ENCODE measurements around the gene FAM219A.
"Not testable (repeated sequence)": the region's sequence is repeated elsewhere in the genome, so short reads cannot be mapped to it uniquely, and the experiment has no call there.

Gene FAM219A

GRCh38 chr9:34374339-34374738 is 84.0 kb downstream of the FAM219A start:
- DNase-seq: no peak

GRCh38 chr9:34373749-34374148 is 84.6 kb downstream of the FAM219A start:
- DNase-seq: no peak

- DNase-seq: no peak
These were observed 85.8 kb downstream of the FAM219A start for GRCh38 chr9:34372467-34373011.

- no peak for DNase-seq
These were observed 86.4 kb downstream of the FAM219A start for GRCh38 chr9:34371886-34372466.

GRCh38 chr9:34370970-34371880 is 87.1 kb downstream of the FAM219A start:
- no peak for DNase-seq

GRCh38 chr9:34370335-34370969 is 87.9 kb downstream of the FAM219A start:
- no peak for DNase-seq

- DNase-seq: no peak
These were observed 88.7 kb downstream of the FAM219A start for GRCh38 chr9:34369636-34370035.

GRCh38 chr9:34368796-34369195 is 89.6 kb downstream of the FAM219A start:
- not testable (repeated sequence) for DNase-seq

GRCh38 chr9:34367751-34368410 is 90.5 kb downstream of the FAM219A start:
- not testable (repeated sequence) for DNase-seq

- DNase-seq: no peak
These were observed 92.0 kb downstream of the FAM219A start for GRCh38 chr9:34366365-34366764.

GRCh38 chr9:34365282-34365681 is 93.1 kb downstream of the FAM219A start:
- no peak for DNase-seq

- DNase-seq: no peak
These were observed 94.6 kb downstream of the FAM219A start for GRCh38 chr9:34363619-34364351.

GRCh38 chr9:34362614-34363214 is 95.7 kb downstream of the FAM219A start:
- DNase-seq: no peak

GRCh38 chr9:34352957-34353356 is 105.4 kb downstream of the FAM219A start:
- DNase-seq: not testable (repeated sequence)

GRCh38 chr9:34352122-34352652 is 106.2 kb downstream of the FAM219A start:
- not testable (repeated sequence) for DNase-seq

- DNase-seq: no peak
These were observed 109.0 kb downstream of the FAM219A start for GRCh38 chr9:34349324-34349723.
